Measurements from ENCODE around the gene NEUROD2.

The NEUROD2 gene

GRCh38 chr17:39651923-39652586 lies 44.3 kb upstream of the NEUROD2 start:
- Histone ChIP-seq H3K36me3 (ENCODE audit: control insufficient read depth in 2 of 2, insufficient read depth in 1 of 2, low read length in 2 of 2) (peaks cover 0 to 14% of the 10 kb centered on the region in 2 experiments; a peak in 2 of 3 replicates), H3K27ac (ENCODE audit: extremely low read depth, low read depth, low read length) (peak overlapping the region; percentile 6), H3K9me3 (ENCODE audit: control insufficient read depth, insufficient read depth, low read depth, low read length) (no peaks in the 10 kb centered on the region), H3K4me1 (ENCODE audit: control insufficient read depth, insufficient read depth, low read length) (peaks cover 2% of the 10 kb centered on the region; the same call in 1 of the 2 replicates), H3K4me3 (ENCODE audit: low read depth, low read length) (no peak overlapping the region)
- POLR2A ChIA-PET, result interaction anchor here (1.2 to 1.5 kb wide), 3 partner anchors 14 to 36 kb away, joined by 3 to 5 read pairs (median 4); partner anchors contain the start of gene PGAP3
- CTCF ChIA-PET, result interaction anchor here (0.5 to 11.9 kb wide), 13 partner anchors 11 to 417 kb away, joined by 3 to 220 read pairs (median 9); partner anchors contain the start of genes MIEN1, PNMT, PPP1R1B and STARD3
- TF ChIP-seq ZNF658 (tag by site-specific recombination; IDR thresholded peaks at IDR 0.05), result no peak
- TF ChIP-seq ZFHX2 (tag by site-specific recombination; conservative IDR thresholded peaks at IDR 0.05), result peak; percentile 80
- peak; percentile 49 for TF ChIP-seq EGR2 (tag by site-specific recombination; IDR thresholded peaks at IDR 0.05; ENCODE audit: low read depth)

DNA sequence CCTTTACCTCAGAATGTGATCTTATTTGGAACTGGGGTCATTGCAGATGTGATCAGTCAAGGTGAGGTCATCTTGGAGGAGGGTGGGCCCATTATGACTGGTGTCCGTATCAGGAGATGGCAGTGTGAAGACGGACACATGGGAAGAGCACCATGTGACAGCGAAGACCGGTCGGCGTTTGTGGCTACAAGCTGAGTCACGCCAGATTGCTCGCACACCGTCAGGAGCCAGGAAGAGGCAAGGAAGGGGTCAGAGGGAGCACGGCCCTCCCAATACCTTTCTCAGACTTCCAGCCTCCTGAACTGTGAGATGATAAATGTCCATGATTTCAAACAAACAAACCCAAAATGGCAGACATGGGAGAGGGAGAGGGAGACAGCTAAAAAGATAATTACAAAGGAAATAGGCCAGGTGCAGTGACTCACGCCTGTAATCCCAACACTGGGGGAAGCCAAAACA lies 42.4 kb upstream of the NEUROD2 start:
- peaks cover 0 to 4% of the 10 kb centered on the region in 2 experiments; a peak in 2 of 3 replicates for H3K36me3 ChIP-seq (ENCODE audit: control insufficient read depth in 2 of 2, insufficient read depth in 1 of 2, low read length in 2 of 2)
- ChIA-PET CTCF (interaction anchor here (0.7 to 11.9 kb wide), 7 partner anchors 9 to 106 kb away, joined by 3 to 220 read pairs (median 88); partner anchors contain the start of genes PNMT, PPP1R1B, STARD3 and TCAP), POLR2A (interaction anchor here (1.5 kb wide), 1 partner anchor 17 kb away, joined by 3 read pairs; no protein-coding TSS in a partner anchor)
- 0 out of 2 replicates have a peak, but pooled peaks have one; percentile 36 for TF ChIP-seq ZFP69B (tag by site-specific recombination; IDR thresholded peaks at IDR 0.05)
- no peak for TF ChIP-seq ZSCAN23 (tag by site-specific recombination; IDR thresholded peaks at IDR 0.05)
- peak; percentile 56; the same call in 1 of the 2 replicates for TF ChIP-seq ZNF600 (tag by site-specific recombination; IDR thresholded peaks at IDR 0.05)
- peaks cover 2% of the 10 kb centered on the region; the same call in 1 of the 2 replicates for H3K4me1 ChIP-seq (ENCODE audit: control insufficient read depth, insufficient read depth, low read length)
- no peaks in the 10 kb centered on the region for H3K9me3 ChIP-seq (ENCODE audit: control insufficient read depth, insufficient read depth, low read depth, low read length)
- no peak overlapping the region for H3K4me3 ChIP-seq (ENCODE audit: low read depth, low read length)
- H3K27ac ChIP-seq (ENCODE audit: extremely low read depth, low read depth, low read length), result no peak overlapping the region

DNA sequence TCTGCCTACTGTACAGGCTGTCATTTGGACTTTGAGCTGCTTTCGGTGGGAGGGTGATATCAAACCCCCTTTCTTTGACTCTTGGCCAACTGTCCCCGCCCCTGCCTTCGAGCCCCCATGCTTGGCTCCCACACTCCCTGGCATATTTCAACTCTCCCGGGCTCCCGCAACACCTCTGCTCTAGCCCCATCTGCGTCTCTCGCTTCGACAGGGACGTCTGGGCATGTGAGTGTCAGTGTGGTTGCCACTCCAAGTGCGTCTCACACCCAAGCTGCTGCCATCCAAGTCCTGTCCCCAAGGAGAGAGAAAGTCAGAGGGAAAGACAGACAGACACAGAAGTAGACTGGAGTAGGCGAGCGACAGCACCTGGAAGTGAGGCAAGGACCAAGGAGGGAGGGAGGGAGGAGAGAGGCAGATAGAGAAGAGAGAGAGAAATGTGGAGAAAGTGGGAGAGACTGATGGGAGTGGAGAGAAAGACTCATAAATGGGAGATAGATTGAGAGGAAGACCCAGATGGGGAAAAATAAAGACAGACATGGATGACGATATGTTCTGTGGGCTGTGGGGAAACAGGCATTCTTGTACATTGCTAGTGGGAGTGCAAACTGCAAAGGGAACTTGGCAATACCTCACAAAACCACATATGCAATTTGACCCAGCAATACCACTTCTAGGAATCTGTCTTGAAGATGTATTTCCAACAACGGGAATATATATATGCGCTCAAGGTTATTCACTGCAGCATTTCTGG lies 41.1 kb upstream of the NEUROD2 start:
- Histone ChIP-seq H3K36me3 (ENCODE audit: control insufficient read depth in 2 of 2, insufficient read depth in 1 of 2, low read length in 2 of 2) (no peaks in the 10 kb centered on the region), H3K4me3 (ENCODE audit: low read depth, low read length) (no peak overlapping the region), H3K4me1 (ENCODE audit: control insufficient read depth, insufficient read depth, low read length) (peaks cover 12% of the 10 kb centered on the region), H3K27ac (ENCODE audit: extremely low read depth, low read depth, low read length) (no peak overlapping the region), H3K9me3 (ENCODE audit: control insufficient read depth, insufficient read depth, low read depth, low read length) (no peaks in the 10 kb centered on the region)
- POLR2A ChIA-PET, result interaction anchor here (0.7 kb wide), 1 partner anchor 804 kb away, joined by 4 read pairs; no protein-coding TSS in a partner anchor
- TF ChIP-seq ZNF600 (tag by site-specific recombination; IDR thresholded peaks at IDR 0.05) (no peak), ZFHX2 (tag by site-specific recombination; conservative IDR thresholded peaks at IDR 0.05) (0 out of 2 replicates have a peak, but pooled peaks have one; percentile 14), ZNF214 (tag by site-specific recombination; IDR thresholded peaks at IDR 0.05; ENCODE audit: borderline replicate concordance) (no peak), GFI1B (tag by site-specific recombination; IDR thresholded peaks at IDR 0.05) (no peak), PRDM1 (tag by site-specific recombination; IDR thresholded peaks at IDR 0.05) (peak; percentile 88), IKZF3 (tag by site-specific recombination; IDR thresholded peaks at IDR 0.05) (no peak), ZBTB48 (tag by site-specific recombination; IDR thresholded peaks at IDR 0.05) (no peak), ZNF211 (tag by site-specific recombination; IDR thresholded peaks at IDR 0.05; ENCODE audit: low read depth) (no peak), BCL11B (tag by site-specific recombination; IDR thresholded peaks at IDR 0.05; ENCODE audit: low read depth) (no peak), ZNF366 (tag by site-specific recombination; conservative IDR thresholded peaks at IDR 0.05) (peak; percentile 26; the same call in 1 of the 2 replicates), ZNF777 (tag by site-specific recombination; IDR thresholded peaks at IDR 0.05; ENCODE audit: borderline replicate concordance) (no peak), ZNF112 (tag by site-specific recombination; IDR thresholded peaks at IDR 0.05) (no peak), ZNF707 (tag by site-specific recombination; IDR thresholded peaks at IDR 0.05) (no peak)
- TF ChIP-seq, protein P1, sequence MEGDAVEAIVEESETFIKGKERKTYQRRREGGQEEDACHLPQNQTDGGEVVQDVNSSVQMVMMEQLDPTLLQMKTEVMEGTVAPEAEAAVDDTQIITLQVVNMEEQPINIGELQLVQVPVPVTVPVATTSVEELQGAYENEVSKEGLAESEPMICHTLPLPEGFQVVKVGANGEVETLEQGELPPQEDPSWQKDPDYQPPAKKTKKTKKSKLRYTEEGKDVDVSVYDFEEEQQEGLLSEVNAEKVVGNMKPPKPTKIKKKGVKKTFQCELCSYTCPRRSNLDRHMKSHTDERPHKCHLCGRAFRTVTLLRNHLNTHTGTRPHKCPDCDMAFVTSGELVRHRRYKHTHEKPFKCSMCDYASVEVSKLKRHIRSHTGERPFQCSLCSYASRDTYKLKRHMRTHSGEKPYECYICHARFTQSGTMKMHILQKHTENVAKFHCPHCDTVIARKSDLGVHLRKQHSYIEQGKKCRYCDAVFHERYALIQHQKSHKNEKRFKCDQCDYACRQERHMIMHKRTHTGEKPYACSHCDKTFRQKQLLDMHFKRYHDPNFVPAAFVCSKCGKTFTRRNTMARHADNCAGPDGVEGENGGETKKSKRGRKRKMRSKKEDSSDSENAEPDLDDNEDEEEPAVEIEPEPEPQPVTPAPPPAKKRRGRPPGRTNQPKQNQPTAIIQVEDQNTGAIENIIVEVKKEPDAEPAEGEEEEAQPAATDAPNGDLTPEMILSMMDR (tag by site-specific recombination; IDR thresholded peaks at IDR 0.05), result no peak
- TF ChIP-seq, protein P2, sequence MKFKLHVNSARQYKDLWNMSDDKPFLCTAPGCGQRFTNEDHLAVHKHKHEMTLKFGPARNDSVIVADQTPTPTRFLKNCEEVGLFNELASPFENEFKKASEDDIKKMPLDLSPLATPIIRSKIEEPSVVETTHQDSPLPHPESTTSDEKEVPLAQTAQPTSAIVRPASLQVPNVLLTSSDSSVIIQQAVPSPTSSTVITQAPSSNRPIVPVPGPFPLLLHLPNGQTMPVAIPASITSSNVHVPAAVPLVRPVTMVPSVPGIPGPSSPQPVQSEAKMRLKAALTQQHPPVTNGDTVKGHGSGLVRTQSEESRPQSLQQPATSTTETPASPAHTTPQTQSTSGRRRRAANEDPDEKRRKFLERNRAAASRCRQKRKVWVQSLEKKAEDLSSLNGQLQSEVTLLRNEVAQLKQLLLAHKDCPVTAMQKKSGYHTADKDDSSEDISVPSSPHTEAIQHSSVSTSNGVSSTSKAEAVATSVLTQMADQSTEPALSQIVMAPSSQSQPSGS (tag by site-specific recombination; IDR thresholded peaks at IDR 0.05; ENCODE audit: low read depth), result no peak
- TF ChIP-seq, protein P3, sequence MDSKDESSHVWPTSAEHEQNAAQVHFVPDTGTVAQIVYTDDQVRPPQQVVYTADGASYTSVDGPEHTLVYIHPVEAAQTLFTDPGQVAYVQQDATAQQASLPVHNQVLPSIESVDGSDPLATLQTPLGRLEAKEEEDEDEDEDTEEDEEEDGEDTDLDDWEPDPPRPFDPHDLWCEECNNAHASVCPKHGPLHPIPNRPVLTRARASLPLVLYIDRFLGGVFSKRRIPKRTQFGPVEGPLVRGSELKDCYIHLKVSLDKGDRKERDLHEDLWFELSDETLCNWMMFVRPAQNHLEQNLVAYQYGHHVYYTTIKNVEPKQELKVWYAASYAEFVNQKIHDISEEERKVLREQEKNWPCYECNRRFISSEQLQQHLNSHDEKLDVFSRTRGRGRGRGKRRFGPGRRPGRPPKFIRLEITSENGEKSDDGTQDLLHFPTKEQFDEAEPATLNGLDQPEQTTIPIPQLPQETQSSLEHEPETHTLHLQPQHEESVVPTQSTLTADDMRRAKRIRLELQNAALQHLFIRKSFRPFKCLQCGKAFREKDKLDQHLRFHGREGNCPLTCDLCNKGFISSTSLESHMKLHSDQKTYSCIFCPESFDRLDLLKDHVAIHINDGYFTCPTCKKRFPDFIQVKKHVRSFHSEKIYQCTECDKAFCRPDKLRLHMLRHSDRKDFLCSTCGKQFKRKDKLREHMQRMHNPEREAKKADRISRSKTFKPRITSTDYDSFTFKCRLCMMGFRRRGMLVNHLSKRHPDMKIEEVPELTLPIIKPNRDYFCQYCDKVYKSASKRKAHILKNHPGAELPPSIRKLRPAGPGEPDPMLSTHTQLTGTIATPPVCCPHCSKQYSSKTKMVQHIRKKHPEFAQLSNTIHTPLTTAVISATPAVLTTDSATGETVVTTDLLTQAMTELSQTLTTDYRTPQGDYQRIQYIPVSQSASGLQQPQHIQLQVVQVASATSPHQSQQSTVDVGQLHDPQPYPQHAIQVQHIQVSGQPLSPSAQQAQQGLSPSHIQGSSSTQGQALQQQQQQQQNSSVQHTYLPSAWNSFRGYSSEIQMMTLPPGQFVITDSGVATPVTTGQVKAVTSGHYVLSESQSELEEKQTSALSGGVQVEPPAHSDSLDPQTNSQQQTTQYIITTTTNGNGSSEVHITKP (tag by site-specific recombination; IDR thresholded peaks at IDR 0.05), result no peak
- CTCF ChIA-PET, result interaction anchor here (0.7 to 11.9 kb wide), 5 partner anchors 7 to 909 kb away, joined by 3 to 220 read pairs (median 120); partner anchors contain the start of genes PNMT, PPP1R1B, STARD3 and TCAP

Measured in HEK293 (cell line).